Measurements from ENCODE around the gene RUFY1. TPM values are rescaled to one million over a fixed set of nuclear protein-coding genes. Genes with fewer than 3 reads are reported as not detected.
"Not testable (repeated sequence)": the region's sequence is repeated elsewhere in the genome, so short reads cannot be mapped to it uniquely, and the experiment has no call there.

The RUFY1 gene
- total RNA-seq, 1 donor from 2014 or later: 56.5 TPM

GRCh38 chr5:179509239-179509638 is 41.1 kb upstream of the RUFY1 start:
- no peaks in the 10 kb centered on the region for H3K36me3 ChIP-seq (ENCODE audit: control insufficient read depth, insufficient read depth, low read length)
- no peak for DNase-seq (ENCODE audit: low read depth)
- H3K4me3 ChIP-seq (ENCODE audit: low read depth, low read length): no peak overlapping the region
- no peaks in the 10 kb centered on the region for H3K27me3 ChIP-seq (ENCODE audit: control insufficient read depth, insufficient read depth, low read length)
- TF ChIP-seq, protein P1, sequence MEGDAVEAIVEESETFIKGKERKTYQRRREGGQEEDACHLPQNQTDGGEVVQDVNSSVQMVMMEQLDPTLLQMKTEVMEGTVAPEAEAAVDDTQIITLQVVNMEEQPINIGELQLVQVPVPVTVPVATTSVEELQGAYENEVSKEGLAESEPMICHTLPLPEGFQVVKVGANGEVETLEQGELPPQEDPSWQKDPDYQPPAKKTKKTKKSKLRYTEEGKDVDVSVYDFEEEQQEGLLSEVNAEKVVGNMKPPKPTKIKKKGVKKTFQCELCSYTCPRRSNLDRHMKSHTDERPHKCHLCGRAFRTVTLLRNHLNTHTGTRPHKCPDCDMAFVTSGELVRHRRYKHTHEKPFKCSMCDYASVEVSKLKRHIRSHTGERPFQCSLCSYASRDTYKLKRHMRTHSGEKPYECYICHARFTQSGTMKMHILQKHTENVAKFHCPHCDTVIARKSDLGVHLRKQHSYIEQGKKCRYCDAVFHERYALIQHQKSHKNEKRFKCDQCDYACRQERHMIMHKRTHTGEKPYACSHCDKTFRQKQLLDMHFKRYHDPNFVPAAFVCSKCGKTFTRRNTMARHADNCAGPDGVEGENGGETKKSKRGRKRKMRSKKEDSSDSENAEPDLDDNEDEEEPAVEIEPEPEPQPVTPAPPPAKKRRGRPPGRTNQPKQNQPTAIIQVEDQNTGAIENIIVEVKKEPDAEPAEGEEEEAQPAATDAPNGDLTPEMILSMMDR (IDR thresholded peaks at IDR 0.05; ENCODE audit: insufficient read depth, low read length, poor library complexity, severe bottlenecking): no peak

DNA sequence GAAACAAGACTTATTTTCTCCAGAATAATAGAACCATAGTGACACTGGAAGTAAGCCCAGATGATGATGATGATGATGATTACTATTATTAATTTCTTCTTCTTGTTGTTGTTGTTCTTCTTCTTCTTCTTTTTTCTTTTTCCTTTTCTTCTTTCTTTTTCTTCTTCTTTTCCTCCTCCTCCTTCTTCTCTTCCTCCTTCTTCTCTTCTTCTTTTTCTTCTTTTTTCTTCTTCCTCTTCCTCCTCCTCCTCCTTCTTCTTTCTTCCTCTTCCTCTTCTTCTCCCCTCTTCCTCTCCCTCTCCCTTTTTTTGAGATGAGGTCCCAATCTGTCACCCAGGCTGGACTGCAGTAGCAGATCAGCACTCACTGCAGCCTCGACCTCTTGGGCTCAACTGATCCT is 40.5 kb upstream of the RUFY1 start:
- no peak overlapping the region for H3K4me3 ChIP-seq (ENCODE audit: low read depth, low read length)
- H3K36me3 ChIP-seq (ENCODE audit: control insufficient read depth, insufficient read depth, low read length): no peaks in the 10 kb centered on the region
- no peaks in the 10 kb centered on the region for H3K27me3 ChIP-seq (ENCODE audit: control insufficient read depth, insufficient read depth, low read length)
- DNase-seq (ENCODE audit: low read depth): no peak
- TF ChIP-seq, protein P1 (IDR thresholded peaks at IDR 0.05; ENCODE audit: insufficient read depth, low read length, poor library complexity, severe bottlenecking): no peak

GRCh38 chr5:179512452-179513000 is 37.8 kb upstream of the RUFY1 start:
- Histone ChIP-seq H3K4me3 (ENCODE audit: low read depth, low read length) (no peak overlapping the region), H3K36me3 (ENCODE audit: control insufficient read depth, insufficient read depth, low read length) (no peaks in the 10 kb centered on the region), H3K27me3 (ENCODE audit: control insufficient read depth, insufficient read depth, low read length) (peaks cover 4% of the 10 kb centered on the region)
- TF ChIP-seq, protein P1 (IDR thresholded peaks at IDR 0.05; ENCODE audit: insufficient read depth, low read length, poor library complexity, severe bottlenecking): no peak
- no peak for DNase-seq (ENCODE audit: low read depth)

GRCh38 chr5:179515501-179515900 is 34.9 kb upstream of the RUFY1 start:
- DNase-seq (ENCODE audit: low read depth); H3K36me3 ChIP-seq (ENCODE audit: control insufficient read depth, insufficient read depth, low read length); H3K27me3 ChIP-seq (ENCODE audit: control insufficient read depth, insufficient read depth, low read length); H3K4me3 ChIP-seq (ENCODE audit: low read depth, low read length): not testable (repeated sequence)

DNA sequence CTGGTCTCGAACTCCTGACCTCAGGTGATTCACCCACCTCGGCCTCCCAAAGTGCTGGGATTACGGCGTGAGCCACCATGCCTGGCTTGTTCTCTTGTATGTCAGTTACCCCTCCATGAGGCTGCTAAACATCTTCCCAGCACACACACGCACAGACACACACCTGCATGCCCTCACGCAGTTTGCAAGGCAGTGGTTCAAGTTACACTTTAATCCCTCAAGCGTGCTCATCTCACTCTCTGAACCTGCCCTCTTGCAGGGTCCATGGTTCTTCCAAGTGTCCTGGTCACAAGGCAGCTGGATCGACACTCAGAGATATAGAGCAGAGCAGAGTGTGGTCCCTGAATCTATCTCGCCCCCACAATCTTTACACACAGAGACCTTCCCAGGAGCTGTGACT is 34.1 kb upstream of the RUFY1 start:
- Histone ChIP-seq H3K4me3 (ENCODE audit: low read depth, low read length) (no peak overlapping the region), H3K36me3 (ENCODE audit: control insufficient read depth, insufficient read depth, low read length) (no peaks in the 10 kb centered on the region), H3K27me3 (ENCODE audit: control insufficient read depth, insufficient read depth, low read length) (peaks cover 4% of the 10 kb centered on the region)
- TF ChIP-seq, protein P1 (IDR thresholded peaks at IDR 0.05; ENCODE audit: insufficient read depth, low read length, poor library complexity, severe bottlenecking): no peak
- no peak for DNase-seq (ENCODE audit: low read depth)

DNA sequence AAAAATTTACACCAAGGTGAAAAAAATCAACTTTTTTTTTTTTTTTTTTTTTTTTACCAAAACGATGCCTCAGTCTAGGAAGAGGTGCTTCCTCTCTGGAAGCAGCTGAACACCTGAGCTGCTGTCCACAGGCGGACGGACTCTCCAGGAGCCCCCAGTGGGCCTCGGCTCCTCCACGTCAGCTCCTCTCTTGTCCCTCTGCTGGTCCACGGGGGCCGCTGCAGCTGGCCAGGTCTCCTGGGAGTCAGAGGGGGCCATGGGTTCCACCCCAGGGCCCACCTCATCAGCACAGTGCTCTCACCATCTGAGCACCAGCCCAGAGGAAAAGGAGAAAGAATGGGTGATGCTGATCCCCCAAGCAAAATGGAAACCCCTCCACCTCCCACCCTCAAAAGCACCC is 32.6 kb upstream of the RUFY1 start:
- not testable (repeated sequence) for DNase-seq (ENCODE audit: low read depth); H3K36me3 ChIP-seq (ENCODE audit: control insufficient read depth, insufficient read depth, low read length); H3K4me3 ChIP-seq (ENCODE audit: low read depth, low read length); H3K27me3 ChIP-seq (ENCODE audit: control insufficient read depth, insufficient read depth, low read length)

DNA sequence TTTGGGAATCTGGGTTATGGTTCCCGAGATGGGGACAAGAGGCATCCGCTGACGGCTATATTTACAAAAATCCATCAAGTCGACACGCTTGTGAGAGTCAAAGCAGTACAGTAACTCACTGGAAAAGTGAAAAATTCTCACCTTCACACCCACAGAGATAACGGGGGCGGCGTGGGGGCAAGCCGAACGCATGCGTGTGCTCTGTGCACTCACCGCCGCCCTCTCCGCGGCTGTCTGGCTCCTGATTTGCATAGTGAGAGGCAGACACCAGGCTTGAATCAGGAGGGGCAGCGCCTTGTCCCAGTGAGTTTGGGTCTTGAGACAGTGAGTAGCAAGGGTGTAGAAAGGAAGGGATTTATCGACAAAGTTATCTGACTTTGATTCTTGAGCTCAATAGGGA is 32.0 kb upstream of the RUFY1 start:
- H3K27me3 ChIP-seq (ENCODE audit: control insufficient read depth, insufficient read depth, low read length); DNase-seq (ENCODE audit: low read depth); H3K36me3 ChIP-seq (ENCODE audit: control insufficient read depth, insufficient read depth, low read length); H3K4me3 ChIP-seq (ENCODE audit: low read depth, low read length): not testable (repeated sequence)

- not testable (repeated sequence) for H3K4me3 ChIP-seq (ENCODE audit: low read depth, low read length); H3K36me3 ChIP-seq (ENCODE audit: control insufficient read depth, insufficient read depth, low read length); H3K27me3 ChIP-seq (ENCODE audit: control insufficient read depth, insufficient read depth, low read length); DNase-seq (ENCODE audit: low read depth)
These were observed 30.8 kb upstream of the RUFY1 start for GRCh38 chr5:179519416-179520070.

DNA sequence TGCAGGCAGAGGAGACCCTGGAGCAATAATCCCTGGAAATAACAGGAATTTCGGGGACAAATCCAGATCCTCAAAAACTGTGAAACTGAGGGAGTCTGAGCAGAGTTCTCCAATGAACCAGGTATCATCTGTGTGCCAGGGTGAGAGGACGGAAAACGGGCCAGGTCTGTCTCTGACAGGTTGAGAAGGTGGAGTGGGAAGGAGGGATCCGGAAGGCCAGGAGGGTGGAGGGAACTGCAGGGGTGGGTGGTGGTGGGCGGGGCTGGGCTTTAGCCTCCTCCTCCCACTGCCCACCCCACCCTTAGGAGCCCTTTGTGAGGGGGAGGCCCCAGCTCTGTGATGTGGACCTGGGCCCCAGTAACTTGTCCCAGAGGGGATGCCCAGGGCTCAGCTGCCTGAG is 28.2 kb upstream of the RUFY1 start:
- not testable (repeated sequence) for H3K4me3 ChIP-seq (ENCODE audit: low read depth, low read length); H3K36me3 ChIP-seq (ENCODE audit: control insufficient read depth, insufficient read depth, low read length); H3K27me3 ChIP-seq (ENCODE audit: control insufficient read depth, insufficient read depth, low read length); DNase-seq (ENCODE audit: low read depth)
